ENCODE measurements around the gene SPARCL1.
"Not testable (repeated sequence)": the region's sequence is repeated elsewhere in the genome, so short reads cannot be mapped to it uniquely, and the experiment has no call there.

The SPARCL1 gene, protein sequence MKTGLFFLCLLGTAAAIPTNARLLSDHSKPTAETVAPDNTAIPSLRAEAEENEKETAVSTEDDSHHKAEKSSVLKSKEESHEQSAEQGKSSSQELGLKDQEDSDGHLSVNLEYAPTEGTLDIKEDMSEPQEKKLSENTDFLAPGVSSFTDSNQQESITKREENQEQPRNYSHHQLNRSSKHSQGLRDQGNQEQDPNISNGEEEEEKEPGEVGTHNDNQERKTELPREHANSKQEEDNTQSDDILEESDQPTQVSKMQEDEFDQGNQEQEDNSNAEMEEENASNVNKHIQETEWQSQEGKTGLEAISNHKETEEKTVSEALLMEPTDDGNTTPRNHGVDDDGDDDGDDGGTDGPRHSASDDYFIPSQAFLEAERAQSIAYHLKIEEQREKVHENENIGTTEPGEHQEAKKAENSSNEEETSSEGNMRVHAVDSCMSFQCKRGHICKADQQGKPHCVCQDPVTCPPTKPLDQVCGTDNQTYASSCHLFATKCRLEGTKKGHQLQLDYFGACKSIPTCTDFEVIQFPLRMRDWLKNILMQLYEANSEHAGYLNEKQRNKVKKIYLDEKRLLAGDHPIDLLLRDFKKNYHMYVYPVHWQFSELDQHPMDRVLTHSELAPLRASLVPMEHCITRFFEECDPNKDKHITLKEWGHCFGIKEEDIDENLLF

DNA sequence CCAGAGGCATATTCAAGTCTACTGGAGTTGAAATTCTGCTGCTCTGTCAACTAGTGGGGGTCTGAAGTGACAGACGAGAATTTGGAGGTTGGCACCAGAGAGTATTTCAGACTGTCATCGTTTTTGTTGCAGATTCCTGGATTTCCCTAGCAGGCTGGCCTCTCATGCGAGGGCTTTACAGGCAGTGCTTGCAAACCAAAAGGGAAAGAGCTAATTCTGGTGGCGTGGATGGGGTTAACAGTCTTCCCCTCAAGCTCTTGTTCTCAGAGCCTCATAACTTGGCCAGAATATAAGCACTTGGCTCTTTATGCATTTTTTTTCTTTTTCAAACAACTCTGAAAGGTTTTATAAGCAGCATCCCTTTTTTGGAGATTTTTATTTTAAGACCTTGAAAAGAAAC lies at the start of gene SPARCL1:
Gene SPARCL1, minus strand, starts transcription at position 190 of the 400 bp plus-strand sequence. CDS start 29,802 bp downstream, outside the sequence.
- Mint-ChIP-seq H3K4me1 (no peaks in the 10 kb centered on the region), H3K9me3 (peaks cover 6% of the 10 kb centered on the region), H3K27ac (no peak within 1 kb of the TSS), H3K27me3 (no peaks in the 10 kb centered on the region), H3K4me3 (no peak within 1 kb of the TSS), H3K36me3 (no peaks in the 10 kb centered on the region)
- CTCF ChIA-PET, result no interaction called here
- DNase-seq, result no peak

DNA sequence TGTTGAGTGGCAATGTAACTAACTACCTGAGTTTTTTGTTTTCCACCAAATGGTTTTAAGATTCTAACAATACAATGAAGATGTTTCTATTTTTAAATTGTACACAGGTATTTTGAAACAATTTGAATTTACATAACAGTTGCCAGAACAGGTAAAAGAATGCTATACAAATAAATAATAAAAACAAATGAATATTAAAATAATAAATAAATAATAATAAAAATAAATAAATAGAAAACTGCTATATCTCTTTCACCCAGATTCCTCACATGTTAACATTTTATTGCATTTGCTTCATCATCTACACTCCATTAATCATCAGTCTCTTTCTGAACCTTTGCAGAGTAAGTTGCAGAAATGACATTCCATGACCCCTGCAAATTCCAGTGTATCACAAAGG lies 46.8 kb upstream of the SPARCL1 start:
- Mint-ChIP-seq H3K4me1 (peaks cover under 1% of the 10 kb centered on the region), H3K36me3 (no peaks in the 10 kb centered on the region), H3K4me3 (no peak overlapping the region), H3K9me3 (no peaks in the 10 kb centered on the region), H3K27me3 (no peaks in the 10 kb centered on the region), H3K27ac (no peak overlapping the region)
- no peak for DNase-seq
- CTCF ChIA-PET, result no interaction called here

DNA sequence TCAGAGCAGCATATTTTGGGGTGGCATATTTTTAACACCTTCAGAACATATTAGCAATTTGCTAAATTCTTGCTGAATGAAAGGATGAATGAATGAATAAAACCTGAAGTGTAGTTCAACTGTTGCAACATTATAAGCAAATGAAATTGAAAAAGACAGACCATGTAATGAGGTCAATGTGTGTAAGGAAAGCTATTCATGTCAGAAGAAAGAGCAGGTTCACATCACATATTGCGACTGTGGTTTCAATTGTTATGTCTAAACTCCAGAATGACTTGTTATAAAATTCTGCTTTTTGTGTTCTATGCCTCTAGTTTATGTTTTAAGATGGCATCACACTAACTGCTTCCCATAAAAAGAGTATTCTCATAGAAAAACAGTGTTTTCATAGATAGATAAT lies 46.2 kb upstream of the SPARCL1 start:
- peaks cover 2% of the 10 kb centered on the region for H3K4me1 Mint-ChIP-seq
- no peak for DNase-seq
- no peaks in the 10 kb centered on the region for H3K9me3 Mint-ChIP-seq
- CTCF ChIA-PET, result no interaction called here
- H3K36me3 Mint-ChIP-seq, result no peaks in the 10 kb centered on the region
- H3K27me3 Mint-ChIP-seq, result no peaks in the 10 kb centered on the region
- no peak overlapping the region for H3K27ac Mint-ChIP-seq
- H3K4me3 Mint-ChIP-seq, result no peak overlapping the region

DNA sequence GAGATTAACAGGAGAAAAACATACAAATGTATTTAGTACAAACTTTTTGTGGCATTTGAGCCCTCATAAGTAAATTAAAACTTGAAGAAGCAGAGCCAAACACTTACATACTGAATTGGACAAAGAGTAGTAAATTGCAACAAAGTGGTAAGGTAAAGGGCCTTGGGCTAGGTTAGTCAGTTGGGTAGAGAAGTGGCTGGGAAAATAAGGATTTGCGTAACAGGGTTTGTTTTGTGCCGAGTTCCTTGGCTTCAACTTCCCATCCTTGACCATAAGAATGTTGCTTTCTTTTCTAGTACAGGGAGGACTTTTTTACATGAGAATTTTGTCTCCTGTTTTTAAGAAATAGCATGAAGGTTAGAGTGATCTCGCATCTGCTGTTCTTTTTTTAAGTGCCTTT lies 45.8 kb upstream of the SPARCL1 start:
- no peaks in the 10 kb centered on the region for H3K27me3 Mint-ChIP-seq
- DNase-seq, result no peak
- CTCF ChIA-PET, result no interaction called here
- H3K4me1 Mint-ChIP-seq, result peaks cover 2% of the 10 kb centered on the region
- H3K36me3 Mint-ChIP-seq, result no peaks in the 10 kb centered on the region
- no peaks in the 10 kb centered on the region for H3K9me3 Mint-ChIP-seq
- H3K4me3 Mint-ChIP-seq, result no peak overlapping the region
- H3K27ac Mint-ChIP-seq, result no peak overlapping the region

DNA sequence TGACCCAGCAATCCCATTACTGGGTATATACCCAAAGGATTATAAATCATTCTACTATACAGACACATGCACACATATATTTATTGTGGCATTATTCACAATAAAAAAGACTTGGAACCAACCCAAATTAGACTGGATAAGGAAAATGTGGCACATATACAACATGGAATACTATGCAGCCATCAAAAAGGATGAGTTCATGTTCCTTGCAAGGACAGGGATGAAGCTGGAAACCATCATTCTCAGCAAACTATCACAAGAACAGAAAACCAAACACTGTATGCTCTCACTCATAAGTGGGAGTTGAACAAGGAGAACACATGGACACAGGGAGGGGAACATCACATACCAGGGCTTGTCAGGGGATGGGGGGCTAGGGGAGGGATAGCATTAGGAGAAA lies 45.2 kb upstream of the SPARCL1 start:
- CTCF ChIA-PET, H3K4me3 Mint-ChIP-seq, H3K27me3 Mint-ChIP-seq, H3K9me3 Mint-ChIP-seq, H3K27ac Mint-ChIP-seq, DNase-seq, H3K36me3 Mint-ChIP-seq, H3K4me1 Mint-ChIP-seq: not testable (repeated sequence)

DNA sequence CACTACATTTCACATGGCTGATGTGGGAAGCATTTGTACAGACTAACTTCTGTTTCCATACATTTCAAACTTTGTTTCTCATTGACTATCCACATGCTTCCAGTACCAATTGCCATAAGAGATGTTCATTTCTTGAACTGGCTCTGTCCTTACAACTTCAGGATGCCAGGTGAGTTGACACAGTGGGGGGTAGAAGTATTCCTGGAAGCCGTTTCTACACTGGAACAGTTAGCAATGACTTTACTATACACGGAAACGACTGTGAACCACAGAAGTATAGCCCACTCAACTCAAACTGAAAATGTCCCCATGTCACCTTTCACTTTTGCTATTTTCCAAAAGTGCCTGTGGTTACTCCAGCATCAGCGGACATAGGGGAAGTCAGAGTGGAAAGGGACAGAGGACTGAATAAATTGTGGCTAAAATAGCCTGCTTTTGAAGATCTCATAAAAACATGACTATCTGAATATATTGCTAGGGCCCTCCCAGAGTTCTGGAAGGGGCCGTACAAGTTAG lies 41.2 kb upstream of the SPARCL1 start:
- no peak overlapping the region for H3K4me3 Mint-ChIP-seq
- H3K27me3 Mint-ChIP-seq, result peaks cover 4% of the 10 kb centered on the region
- H3K9me3 Mint-ChIP-seq, result no peaks in the 10 kb centered on the region

DNA sequence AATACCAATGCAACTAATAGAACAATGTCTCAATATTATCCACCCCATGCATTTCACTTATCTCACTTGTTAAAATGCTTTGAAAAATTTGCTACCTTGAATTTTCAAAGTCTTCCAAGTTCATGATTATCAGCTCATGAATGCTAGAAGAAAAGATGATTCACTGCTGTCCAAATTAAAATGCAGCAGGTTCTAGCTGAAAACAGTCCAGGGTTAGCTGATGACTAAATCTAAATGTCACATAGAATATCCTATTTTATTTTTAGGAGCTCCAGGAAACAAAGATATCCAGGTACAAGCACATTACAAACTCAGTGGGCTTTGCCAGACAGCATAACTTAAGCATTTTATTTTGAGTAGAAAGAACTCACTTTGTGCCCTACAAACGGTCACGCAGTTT lies 38.0 kb upstream of the SPARCL1 start:
- Mint-ChIP-seq H3K36me3 (no peaks in the 10 kb centered on the region), H3K4me3 (no peak overlapping the region), H3K9me3 (no peaks in the 10 kb centered on the region), H3K27me3 (peaks cover 4% of the 10 kb centered on the region), H3K4me1 (peaks cover 5% of the 10 kb centered on the region), H3K27ac (no peak overlapping the region)
- CTCF ChIA-PET, result interaction anchor here (1.3 kb wide), 1 partner anchor 23 kb away, joined by 4 read pairs; no protein-coding TSS in a partner anchor
- no peak for DNase-seq

More for the DNA sequence above, 41.2 kb upstream of the SPARCL1 start:
- Mint-ChIP-seq H3K27ac (no peak overlapping the region), H3K4me1 (peaks cover 4% of the 10 kb centered on the region), H3K36me3 (no peaks in the 10 kb centered on the region)
- CTCF ChIA-PET, result no interaction called here
- no peak for DNase-seq

DNA sequence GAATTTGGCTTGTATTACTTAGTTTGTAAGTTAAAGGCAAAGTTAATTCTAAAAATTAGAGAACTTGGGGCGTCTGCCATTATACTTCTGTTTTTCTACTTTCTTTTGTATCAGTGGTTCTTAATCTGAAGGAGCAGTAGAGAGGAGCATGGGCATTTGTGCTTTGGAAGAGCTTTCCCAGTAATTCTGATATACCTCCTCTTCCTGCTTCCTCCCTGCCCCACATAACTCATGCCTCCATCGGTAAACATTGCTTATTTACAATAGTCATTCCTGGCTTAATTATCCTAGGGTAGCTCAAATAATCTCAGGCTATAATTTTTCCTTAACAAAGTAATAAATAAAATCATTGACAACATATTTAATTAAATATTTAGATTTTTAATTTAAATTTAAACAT lies 37.1 kb upstream of the SPARCL1 start:
- Mint-ChIP-seq H3K9me3 (no peaks in the 10 kb centered on the region), H3K4me1 (peaks cover 5% of the 10 kb centered on the region), H3K27ac (no peak overlapping the region), H3K27me3 (peaks cover 4% of the 10 kb centered on the region), H3K36me3 (no peaks in the 10 kb centered on the region), H3K4me3 (no peak overlapping the region)
- CTCF ChIA-PET, result interaction anchor here (1.3 kb wide), 1 partner anchor 22 kb away, joined by 4 read pairs; no protein-coding TSS in a partner anchor
- DNase-seq, result no peak

DNA sequence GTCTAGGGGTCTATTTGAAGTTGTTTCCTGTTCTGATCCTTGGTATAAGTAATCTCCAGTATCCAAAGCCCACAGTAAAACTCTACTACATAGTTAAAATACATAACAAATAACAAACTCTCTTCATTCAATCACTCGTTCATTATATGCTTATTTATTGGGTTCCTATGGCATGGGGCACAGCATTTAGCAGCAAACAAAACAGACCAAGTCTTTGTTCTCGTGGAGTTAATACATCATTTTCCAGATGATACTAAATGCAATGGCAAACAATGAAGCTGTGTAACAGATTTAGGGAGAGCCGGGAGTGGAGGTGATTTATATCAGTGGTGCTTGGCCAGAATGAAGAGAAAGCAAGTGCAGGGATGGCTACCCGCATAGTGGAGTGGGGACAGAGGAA lies 36.6 kb upstream of the SPARCL1 start:
- no peak overlapping the region for H3K27ac Mint-ChIP-seq
- H3K4me1 Mint-ChIP-seq, result peaks cover 6% of the 10 kb centered on the region
- no peaks in the 10 kb centered on the region for H3K9me3 Mint-ChIP-seq
- no peaks in the 10 kb centered on the region for H3K36me3 Mint-ChIP-seq
- CTCF ChIA-PET, result no interaction called here
- no peak for DNase-seq
- peaks cover 4% of the 10 kb centered on the region for H3K27me3 Mint-ChIP-seq
- H3K4me3 Mint-ChIP-seq, result no peak overlapping the region

DNA sequence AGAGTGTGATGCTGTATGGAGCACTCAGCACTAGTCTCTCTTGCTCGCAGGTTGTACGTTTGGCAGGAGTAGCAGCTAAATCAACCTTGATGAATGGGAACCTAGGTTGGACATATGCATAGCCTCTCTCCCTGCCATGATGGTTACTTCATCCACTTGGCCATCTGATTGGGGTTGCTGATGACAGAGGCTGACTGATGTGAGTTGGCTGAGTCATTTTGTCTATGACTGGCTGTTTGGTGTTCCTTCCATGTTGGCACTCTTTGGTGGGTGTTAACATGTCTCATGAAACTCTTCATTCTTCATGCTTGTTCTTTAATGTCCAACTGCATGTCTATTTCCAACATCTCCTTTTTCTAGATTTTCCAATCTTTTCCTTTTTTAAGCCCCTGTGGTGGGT lies 31.6 kb upstream of the SPARCL1 start:
- H3K4me1 Mint-ChIP-seq, result peaks cover 24% of the 10 kb centered on the region
- no peaks in the 10 kb centered on the region for H3K9me3 Mint-ChIP-seq
- no peaks in the 10 kb centered on the region for H3K36me3 Mint-ChIP-seq
- DNase-seq, result no peak
- no peak overlapping the region for H3K4me3 Mint-ChIP-seq
- peaks cover 4% of the 10 kb centered on the region for H3K27me3 Mint-ChIP-seq
- CTCF ChIA-PET, result interaction anchor here (2.2 kb wide), 1 partner anchor 288 kb away, joined by 5 read pairs; no protein-coding TSS in a partner anchor
- no peak overlapping the region for H3K27ac Mint-ChIP-seq

DNA sequence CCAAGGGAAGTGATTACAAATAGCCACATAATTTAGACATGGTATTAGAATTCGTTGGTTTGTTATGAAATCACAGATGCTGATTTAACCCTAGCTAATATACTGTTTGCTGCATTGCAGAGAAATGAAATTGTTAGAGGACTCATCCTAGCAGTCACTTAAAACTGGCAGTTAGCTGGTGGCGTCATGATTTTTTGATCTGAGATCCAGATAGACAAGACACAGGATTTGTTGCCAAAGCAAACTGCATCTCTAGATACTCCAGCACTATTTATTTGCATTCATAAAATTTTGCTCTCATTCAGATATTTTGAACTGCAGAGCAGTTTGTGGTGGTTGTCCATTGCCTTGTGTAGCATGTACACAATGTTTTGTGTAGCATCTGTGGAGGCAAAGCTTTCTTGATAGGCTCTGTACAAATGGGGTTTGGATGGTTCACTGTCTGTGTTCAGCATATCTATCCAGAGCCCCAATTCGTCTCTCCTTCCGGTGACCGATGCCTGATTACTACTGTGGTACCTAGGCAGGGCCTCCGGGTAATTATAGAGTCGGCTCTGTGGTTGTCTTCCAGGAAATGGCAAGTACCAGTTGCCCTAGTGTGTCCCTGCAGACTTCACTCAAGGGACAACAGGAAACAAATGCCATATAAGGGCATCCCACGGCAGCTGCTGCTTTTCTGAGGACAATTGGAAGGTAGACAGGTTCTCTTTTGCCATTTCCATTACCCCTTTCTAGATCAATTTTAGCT lies 30.1 kb upstream of the SPARCL1 start:
- Mint-ChIP-seq H3K27ac (peak overlapping the region; percentile 72), H3K4me1 (peaks cover 22% of the 10 kb centered on the region), H3K36me3 (no peaks in the 10 kb centered on the region), H3K4me3 (no peak overlapping the region), H3K27me3 (peaks cover 4% of the 10 kb centered on the region), H3K9me3 (no peaks in the 10 kb centered on the region)
- DNase-seq, result peak; percentile 72
- CTCF ChIA-PET, result interaction anchor here (0.6 kb wide), 1 partner anchor 41 kb away, joined by 4 read pairs; no protein-coding TSS in a partner anchor

DNA sequence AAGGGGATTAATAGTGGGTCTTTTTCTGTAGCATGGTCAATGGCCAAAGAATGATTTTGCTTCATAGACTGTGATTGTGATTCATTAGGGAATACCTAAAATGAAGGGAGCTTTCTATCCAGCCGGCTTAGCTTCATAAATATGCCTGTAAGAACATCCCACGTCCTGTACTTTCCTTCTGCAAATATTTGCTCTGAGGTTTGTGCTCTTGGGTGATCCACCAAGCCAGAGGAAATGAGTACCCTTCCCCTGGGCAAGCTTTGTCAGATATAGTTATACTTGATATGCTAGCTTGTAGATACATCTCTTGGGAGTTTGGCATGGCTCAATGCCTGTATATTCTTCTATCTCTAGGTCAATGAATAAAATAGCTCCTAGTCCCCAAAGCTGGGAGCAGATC lies 28.2 kb upstream of the SPARCL1 start:
- Mint-ChIP-seq H3K9me3 (no peaks in the 10 kb centered on the region), H3K4me1 (peaks cover 22% of the 10 kb centered on the region), H3K27me3 (peaks cover 4% of the 10 kb centered on the region), H3K4me3 (no peak overlapping the region), H3K27ac (no peak overlapping the region), H3K36me3 (no peaks in the 10 kb centered on the region)
- no peak for DNase-seq
- CTCF ChIA-PET, result interaction anchor here (1.6 kb wide), 1 partner anchor 292 kb away, joined by 3 read pairs; no protein-coding TSS in a partner anchor

DNA sequence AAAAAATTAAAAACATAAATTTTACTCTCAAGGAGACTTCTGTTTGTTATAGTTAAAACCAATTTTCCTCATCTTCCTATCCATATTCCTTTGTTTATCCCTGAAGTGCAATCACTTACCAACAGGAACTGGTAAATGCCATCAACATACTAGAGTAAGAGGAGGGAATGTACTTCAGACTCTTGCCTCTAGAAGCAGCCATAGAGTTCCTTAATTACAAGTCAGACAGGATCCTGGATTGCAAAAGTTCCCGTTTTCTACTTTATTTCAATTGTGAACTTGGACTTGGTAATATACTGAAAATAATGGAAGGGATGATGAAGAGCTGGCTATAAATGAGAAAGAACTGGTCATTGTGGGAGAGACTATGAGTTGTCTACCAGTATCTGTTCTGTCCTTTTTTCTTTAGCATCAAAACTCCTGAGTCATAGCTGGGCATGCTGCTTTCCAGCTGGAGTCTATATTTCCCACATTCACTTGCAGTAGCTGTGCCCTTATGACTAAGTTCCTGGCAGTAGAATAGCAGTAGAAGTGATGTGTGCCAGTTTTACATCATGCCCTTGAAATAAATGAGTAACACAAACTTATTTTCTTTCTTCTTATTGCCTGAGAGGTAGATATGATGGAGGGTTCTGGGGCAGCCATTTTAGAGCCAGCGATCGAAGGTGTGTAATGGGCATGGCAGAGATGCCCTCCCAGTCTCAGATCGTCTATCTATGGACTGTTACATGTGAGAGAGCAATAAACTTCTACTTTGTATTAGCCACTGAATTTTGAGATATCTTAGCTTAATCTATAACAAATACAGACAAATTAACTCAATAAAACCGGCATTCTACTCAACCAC lies 26.8 kb upstream of the SPARCL1 start:
- DNase-seq, result no peak
- Mint-ChIP-seq H3K36me3 (no peaks in the 10 kb centered on the region), H3K27me3 (peaks cover 11% of the 10 kb centered on the region), H3K4me3 (no peak overlapping the region), H3K4me1 (peaks cover 21% of the 10 kb centered on the region), H3K27ac (no peak overlapping the region), H3K9me3 (no peaks in the 10 kb centered on the region)
- CTCF ChIA-PET, result interaction anchor here (1.2 to 1.6 kb wide), 2 partner anchors 57 to 293 kb away, joined by 3 to 5 read pairs; no protein-coding TSS in a partner anchor
